Measurements from ENCODE around the gene SMIM23.

SMIM23 gene

DNA sequence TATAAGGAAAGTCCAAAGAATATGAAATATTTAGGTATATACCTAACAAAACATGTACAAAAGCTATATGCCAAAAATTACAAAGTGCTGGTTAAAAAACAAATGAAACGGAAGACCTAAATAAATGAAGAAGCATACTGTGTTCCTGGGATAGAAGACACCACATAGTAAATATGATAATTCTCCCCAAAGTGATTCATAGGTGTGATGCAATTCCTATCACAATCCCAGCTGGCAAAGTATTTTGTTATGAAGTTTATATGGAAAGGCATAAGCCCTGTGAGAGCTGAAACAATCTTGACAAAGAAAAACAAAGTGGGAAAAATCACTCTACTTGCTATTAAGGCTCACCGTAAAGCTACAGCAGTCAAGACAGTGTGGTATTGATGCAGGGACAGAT is 2.6 kb upstream of the SMIM23 start:
- Mint-ChIP-seq H3K4me1 (no peaks in the 10 kb centered on the region), H3K27ac (no peak overlapping the region), H3K9me3 (peaks cover 0 to 5% of the 10 kb centered on the region in 2 donors), H3K4me3 (no peak overlapping the region), H3K27me3 (peaks cover 8 to 17% of the 10 kb centered on the region in 2 donors), H3K36me3 (no peaks in the 10 kb centered on the region)
- DNase-seq (no peak), ATAC-seq (replicated peaks) (no peak)

DNA sequence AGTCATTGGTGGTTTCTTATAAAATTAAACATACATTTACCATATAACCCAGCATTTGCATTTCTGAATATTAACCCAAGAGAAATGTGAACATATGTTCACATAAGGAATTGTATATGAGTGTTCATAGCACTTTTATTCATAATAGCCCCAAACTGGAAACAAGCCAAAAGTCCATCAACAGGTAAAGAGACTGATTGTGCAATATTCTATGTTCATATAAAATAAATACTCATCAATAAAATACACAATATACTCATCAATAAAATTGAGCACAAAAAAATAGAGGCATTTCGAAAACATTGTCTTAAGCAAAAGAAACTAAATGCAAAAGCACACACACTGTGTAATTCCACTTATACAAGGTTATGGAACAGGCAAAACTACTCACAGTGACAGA is 3.7 kb downstream of the SMIM23 start:
- DNase-seq (no peak), ATAC-seq (replicated peaks) (no peak)
- Mint-ChIP-seq H3K4me3 (no peak overlapping the region), H3K27me3 (peaks cover 10 to 11% of the 10 kb centered on the region in 2 donors), H3K9me3 (no peaks in the 10 kb centered on the region), H3K4me1 (peaks cover 0 to under 1% of the 10 kb centered on the region in 2 donors), H3K27ac (no peak overlapping the region), H3K36me3 (no peaks in the 10 kb centered on the region)

GRCh38 chr5:171790408-171790807 is 4.8 kb downstream of the SMIM23 start:
- H3K27me3 Mint-ChIP-seq: peaks cover 10 to 14% of the 10 kb centered on the region in 2 donors

DNA sequence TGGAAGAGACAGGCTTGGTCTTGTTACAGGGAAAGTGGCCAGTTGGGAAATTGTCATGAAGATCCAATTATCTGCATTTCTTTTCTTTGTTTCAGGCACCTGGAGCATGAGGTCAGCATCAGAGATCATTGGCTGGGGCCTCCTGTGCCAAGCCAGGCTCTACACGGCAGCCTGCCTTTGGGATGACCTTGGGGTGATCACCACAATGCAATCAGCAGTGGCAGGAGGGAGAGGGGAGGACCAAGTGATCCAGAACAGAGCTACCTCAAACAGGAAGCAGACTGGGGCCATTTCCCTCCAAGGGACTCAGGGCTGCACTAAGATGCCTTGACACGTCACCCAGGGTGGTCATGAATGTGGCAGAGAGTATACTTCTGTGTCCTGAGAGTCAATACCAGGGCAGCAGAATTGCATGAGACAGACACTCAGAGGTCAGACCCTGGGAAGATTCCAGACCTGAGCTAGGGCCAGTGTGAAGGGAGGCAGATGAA is 8.9 kb downstream of the SMIM23 start:
- Mint-ChIP-seq H3K4me1 (peaks cover 4 to 5% of the 10 kb centered on the region in 2 donors), H3K36me3 (no peaks in the 10 kb centered on the region), H3K4me3 (no peak overlapping the region), H3K9me3 (no peaks in the 10 kb centered on the region), H3K27ac (no peak overlapping the region), H3K27me3 (peaks cover 10 to 14% of the 10 kb centered on the region in 2 donors)
- ATAC-seq (replicated peaks) (peak; percentile 39 to 45), DNase-seq (no peak)

More at GRCh38 chr5:171790408-171790807, 4.8 kb downstream of the SMIM23 start:
- no peaks in the 10 kb centered on the region for H3K9me3 Mint-ChIP-seq
- H3K36me3 Mint-ChIP-seq: no peaks in the 10 kb centered on the region
- no peak overlapping the region for H3K4me3 Mint-ChIP-seq
- peaks cover 2 to 4% of the 10 kb centered on the region in 2 donors for H3K4me1 Mint-ChIP-seq
- no peak overlapping the region for H3K27ac Mint-ChIP-seq
- ATAC-seq (replicated peaks) (no peak), DNase-seq (no peak)

DNA sequence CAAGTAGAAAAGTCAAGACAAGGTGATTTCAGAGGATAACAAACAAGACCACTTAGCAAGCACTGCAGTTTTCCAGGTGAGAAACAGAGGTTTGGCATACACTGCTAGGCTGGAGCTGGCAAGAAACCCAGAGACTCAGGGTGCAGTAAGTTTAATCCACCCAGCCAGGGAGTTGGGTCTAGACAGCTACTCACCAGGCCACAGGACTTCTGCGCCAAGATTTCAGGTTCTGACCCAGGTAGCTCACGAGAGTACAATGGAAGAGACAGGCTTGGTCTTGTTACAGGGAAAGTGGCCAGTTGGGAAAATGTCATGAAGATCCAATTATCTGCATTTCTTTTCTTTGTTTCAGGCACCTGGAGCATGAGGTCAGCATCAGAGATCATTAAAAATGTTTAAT is 9.8 kb downstream of the SMIM23 start:
- peaks cover 5 to 10% of the 10 kb centered on the region in 2 donors for H3K27me3 Mint-ChIP-seq
- no peaks in the 10 kb centered on the region for H3K9me3 Mint-ChIP-seq
- peaks cover 4 to 5% of the 10 kb centered on the region in 2 donors for H3K4me1 Mint-ChIP-seq
- H3K36me3 Mint-ChIP-seq: no peaks in the 10 kb centered on the region
- DNase-seq (no peak), ATAC-seq (replicated peaks) (no peak)
- no peak overlapping the region for H3K27ac Mint-ChIP-seq
- H3K4me3 Mint-ChIP-seq: no peak overlapping the region

- DNase-seq (no peak), ATAC-seq (replicated peaks) (no peak)
- Mint-ChIP-seq H3K9me3 (no peaks in the 10 kb centered on the region), H3K4me3 (no peak overlapping the region), H3K27me3 (peaks cover 0 to 6% of the 10 kb centered on the region in 2 donors), H3K4me1 (peaks cover 4 to 5% of the 10 kb centered on the region in 2 donors), H3K27ac (no peak overlapping the region), H3K36me3 (no peaks in the 10 kb centered on the region)
These were observed 10.8 kb downstream of the SMIM23 start for GRCh38 chr5:171796436-171796835.

DNA sequence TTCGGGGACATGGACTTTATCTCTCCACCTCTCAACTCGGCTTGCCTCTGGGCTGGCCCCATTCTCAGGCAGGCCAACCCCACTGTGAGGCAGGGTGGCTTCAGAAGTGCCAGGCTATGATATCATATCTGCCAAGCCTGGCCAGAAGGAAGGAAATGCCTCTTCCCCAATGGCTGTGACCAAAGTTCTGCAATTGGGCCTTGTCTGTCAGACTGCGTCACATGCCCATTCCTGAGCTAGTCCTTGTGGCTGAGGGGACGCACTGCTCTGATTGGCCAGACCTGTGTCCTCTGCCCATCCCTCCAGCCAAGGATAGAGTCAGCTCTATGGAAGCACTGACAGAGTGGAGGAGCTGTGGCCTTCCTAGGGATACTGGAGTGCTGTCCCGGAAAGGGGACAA is 11.9 kb downstream of the SMIM23 start:
- no peak for DNase-seq
- Mint-ChIP-seq H3K27me3 (peaks cover 0 to 6% of the 10 kb centered on the region in 2 donors), H3K4me1 (peaks cover 4 to 5% of the 10 kb centered on the region in 2 donors)

GRCh38 chr5:171798418-171798817 is 12.8 kb downstream of the SMIM23 start:
- H3K27ac Mint-ChIP-seq: no peak overlapping the region
- peaks cover 4 to 5% of the 10 kb centered on the region in 2 donors for H3K4me1 Mint-ChIP-seq
- no peaks in the 10 kb centered on the region for H3K9me3 Mint-ChIP-seq
- no peak overlapping the region for H3K4me3 Mint-ChIP-seq
- H3K36me3 Mint-ChIP-seq: no peaks in the 10 kb centered on the region
- DNase-seq (no peak), ATAC-seq (replicated peaks) (no peak)
- H3K27me3 Mint-ChIP-seq: peaks cover 0 to 6% of the 10 kb centered on the region in 2 donors

More for the DNA sequence above, 11.9 kb downstream of the SMIM23 start:
- ATAC-seq (replicated peaks): no peak
- Mint-ChIP-seq H3K27ac (no peak overlapping the region), H3K4me3 (no peak overlapping the region), H3K9me3 (no peaks in the 10 kb centered on the region), H3K36me3 (no peaks in the 10 kb centered on the region)

GRCh38 chr5:171801839-171802238 is 16.2 kb downstream of the SMIM23 start:
- no peak overlapping the region for H3K27ac Mint-ChIP-seq
- DNase-seq (no peak), ATAC-seq (replicated peaks) (peak; percentile 65 to 70)
- H3K9me3 Mint-ChIP-seq: no peaks in the 10 kb centered on the region
- H3K36me3 Mint-ChIP-seq: no peaks in the 10 kb centered on the region
- no peak overlapping the region for H3K4me3 Mint-ChIP-seq
- peaks cover 0 to 3% of the 10 kb centered on the region in 2 donors for H3K4me1 Mint-ChIP-seq
- peaks cover 11 to 24% of the 10 kb centered on the region in 2 donors for H3K27me3 Mint-ChIP-seq

- Mint-ChIP-seq H3K27ac (no peak overlapping the region), H3K4me1 (peaks cover 6 to 9% of the 10 kb centered on the region in 2 donors), H3K9me3 (peaks cover 3 to 12% of the 10 kb centered on the region in 2 donors), H3K4me3 (no peak overlapping the region), H3K27me3 (peaks cover 25 to 37% of the 10 kb centered on the region in 2 donors), H3K36me3 (peaks cover 0 to 5% of the 10 kb centered on the region in 2 donors)
- DNase-seq (no peak), ATAC-seq (replicated peaks) (no peak)
These were observed 20.1 kb downstream of the SMIM23 start for GRCh38 chr5:171805746-171806145.

- Mint-ChIP-seq H3K36me3 (peaks cover 0 to 13% of the 10 kb centered on the region in 2 donors), H3K27ac (peak overlapping the region; percentile 79)
These were observed 21.5 kb downstream of the SMIM23 start for GRCh38 chr5:171806976-171807747.

GRCh38 chr5:171808453-171808852 is 22.8 kb downstream of the SMIM23 start:
- Mint-ChIP-seq H3K4me3 (no peak overlapping the region), H3K36me3 (peaks cover 0 to 17% of the 10 kb centered on the region in 2 donors), H3K4me1 (peaks cover 6 to 9% of the 10 kb centered on the region in 2 donors), H3K27ac (no peak overlapping the region), H3K27me3 (peaks cover 28 to 37% of the 10 kb centered on the region in 2 donors), H3K9me3 (peaks cover 9 to 19% of the 10 kb centered on the region in 2 donors)
- ATAC-seq (replicated peaks) (no peak), DNase-seq (no peak)

More at GRCh38 chr5:171806976-171807747, 21.5 kb downstream of the SMIM23 start:
- Mint-ChIP-seq H3K4me3 (peak overlapping the region; percentile 33 to 40), H3K4me1 (peaks cover 6 to 9% of the 10 kb centered on the region in 2 donors), H3K27me3 (peaks cover 28 to 37% of the 10 kb centered on the region in 2 donors), H3K9me3 (peaks cover 9 to 15% of the 10 kb centered on the region in 2 donors)
- no peak for DNase-seq
- ATAC-seq (replicated peaks): peak; percentile 50 to 61

- H3K36me3 Mint-ChIP-seq: peaks cover 0 to 17% of the 10 kb centered on the region in 2 donors
- peaks cover 6 to 9% of the 10 kb centered on the region in 2 donors for H3K4me1 Mint-ChIP-seq
- no peak overlapping the region for H3K4me3 Mint-ChIP-seq
- H3K27ac Mint-ChIP-seq: no peak overlapping the region
- peaks cover 28 to 37% of the 10 kb centered on the region in 2 donors for H3K27me3 Mint-ChIP-seq
- DNase-seq (no peak), ATAC-seq (replicated peaks) (no peak)
- peaks cover 9 to 19% of the 10 kb centered on the region in 2 donors for H3K9me3 Mint-ChIP-seq
These were observed 23.3 kb downstream of the SMIM23 start for GRCh38 chr5:171808951-171809350.

GRCh38 chr5:171810227-171810626 is 24.6 kb downstream of the SMIM23 start:
- Mint-ChIP-seq H3K9me3 (peaks cover 9 to 19% of the 10 kb centered on the region in 2 donors), H3K27me3 (peaks cover 23 to 29% of the 10 kb centered on the region in 2 donors), H3K36me3 (peaks cover 0 to 17% of the 10 kb centered on the region in 2 donors), H3K4me1 (peaks cover 6 to 9% of the 10 kb centered on the region in 2 donors), H3K27ac (no peak overlapping the region), H3K4me3 (no peak overlapping the region)
- DNase-seq: no peak
- ATAC-seq (replicated peaks): no peak

- H3K4me1 Mint-ChIP-seq: no peaks in the 10 kb centered on the region
- ATAC-seq (replicated peaks) (no peak), DNase-seq (no peak)
- H3K4me3 Mint-ChIP-seq: no peak overlapping the region
- H3K27ac Mint-ChIP-seq: no peak overlapping the region
- peaks cover 0 to 14% of the 10 kb centered on the region in 2 donors for H3K36me3 Mint-ChIP-seq
- peaks cover 8 to 14% of the 10 kb centered on the region in 2 donors for H3K9me3 Mint-ChIP-seq
- peaks cover 0 to 5% of the 10 kb centered on the region in 2 donors for H3K27me3 Mint-ChIP-seq
These were observed 27.7 kb downstream of the SMIM23 start for GRCh38 chr5:171813270-171813669.
